HG02571 (cell line): ENCODE results near the gene SARS2.
"Not testable (repeated sequence)": the region's sequence is repeated elsewhere in the genome, so short reads cannot be mapped to it uniquely, and the experiment has no call there.

Experiments used
- ATAC-seq: cut with Tn5 transposase; IDR thresholded peaks from one replicate; pipeline ENCODE4 v1.9.1; 2021; ENCODE audit warnings: mild to moderate bottlenecking, moderate library complexity; ENCODE audit not compliant: unreplicated experiment

Gene SARS2

GRCh38 chr19:38894968-38895367 is 35.6 kb downstream of the SARS2 start:
- ATAC-seq: no peak

GRCh38 chr19:38893341-38893771 is 37.2 kb downstream of the SARS2 start:
- ATAC-seq: no peak

GRCh38 chr19:38892841-38893240 is 37.7 kb downstream of the SARS2 start:
- no peak for ATAC-seq

GRCh38 chr19:38891771-38892170 is 38.8 kb downstream of the SARS2 start:
- ATAC-seq: no peak

- ATAC-seq: no peak
Observed at GRCh38 chr19:38890686-38891085, 39.9 kb downstream of the SARS2 start.

- no peak for ATAC-seq
Observed at GRCh38 chr19:38889803-38890202, 40.8 kb downstream of the SARS2 start.

GRCh38 chr19:38888876-38889275 is 41.7 kb downstream of the SARS2 start:
- ATAC-seq: no peak

- not testable (repeated sequence) for ATAC-seq
Observed at GRCh38 chr19:38884691-38885090, 45.9 kb downstream of the SARS2 start.

GRCh38 chr19:38883286-38883685 is 47.3 kb downstream of the SARS2 start:
- no peak for ATAC-seq

GRCh38 chr19:38880882-38881609 is 49.5 kb downstream of the SARS2 start:
- no peak for ATAC-seq

- ATAC-seq: no peak
Observed at GRCh38 chr19:38880076-38880881, 50.3 kb downstream of the SARS2 start.

GRCh38 chr19:38879400-38879751 is 51.2 kb downstream of the SARS2 start:
- no peak for ATAC-seq

GRCh38 chr19:38878575-38879399 is 51.8 kb downstream of the SARS2 start:
- ATAC-seq: no peak

GRCh38 chr19:38877781-38878574 is 52.6 kb downstream of the SARS2 start, which contains the start of gene RINL:
RINL (minus strand) TSS chr19:38878275; CDS start chr19:38876742, 1,533 bp downstream.
- no peak for ATAC-seq

GRCh38 chr19:38875656-38876395 is 54.7 kb downstream of the SARS2 start:
- no peak for ATAC-seq

- not testable (repeated sequence) for ATAC-seq
Observed at GRCh38 chr19:38873400-38873799, 57.2 kb downstream of the SARS2 start.

- ATAC-seq: no peak
Observed at GRCh38 chr19:38870612-38871011, 60.0 kb downstream of the SARS2 start.

GRCh38 chr19:38869836-38870607 is 60.5 kb downstream of the SARS2 start:
- peak; percentile 73 for ATAC-seq
